ENCODE data around the gene EYS. TPM values are rescaled to one million over a fixed set of nuclear protein-coding genes. Genes with fewer than 3 reads are reported as not detected.

The EYS gene
- total RNA-seq, 6 experiments from 2014 or later: 0.18 TPM; not detected in 5

GRCh38 chr6:64696053-64696452 is 1011.0 kb downstream of the EYS start:
- DNase-seq: no peak
- Mint-ChIP-seq H3K4me1 (ENCODE audit: low read depth) (no peaks in the 10 kb centered on the region), H3K4me3 (no peak overlapping the region), H3K9me3 (peaks cover 43% of the 10 kb centered on the region), H3K27me3 (ENCODE audit: insufficient read depth) (no peaks in the 10 kb centered on the region; the same call in 1 of the 2 replicates), H3K27ac (no peak overlapping the region), H3K36me3 (ENCODE audit: low read depth) (peaks cover 4% of the 10 kb centered on the region; the same call in 1 of the 2 replicates)
- TF ChIP-seq CTCF (IDR thresholded peaks at IDR 0.05): no peak

DNA sequence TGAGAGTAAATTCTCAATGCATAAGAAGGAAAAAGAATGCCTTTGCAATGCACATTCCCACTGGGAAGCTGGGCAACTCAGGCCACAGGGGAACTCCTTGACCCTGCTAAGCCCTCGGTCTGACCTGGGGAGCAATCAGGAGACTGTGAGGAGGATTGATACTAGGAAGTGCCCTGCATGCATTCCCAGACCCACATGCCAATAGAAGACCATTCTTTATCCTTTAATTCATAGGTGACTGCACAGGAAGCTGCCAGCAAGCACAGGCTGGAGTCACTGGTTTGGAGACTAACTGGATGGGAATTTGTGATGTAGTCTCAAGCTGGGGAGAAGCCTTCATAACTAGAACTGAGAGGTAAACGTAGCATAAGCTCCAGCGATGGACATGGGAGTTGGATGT is 1012.7 kb downstream of the EYS start:
- H3K27me3 Mint-ChIP-seq (ENCODE audit: insufficient read depth): no peaks in the 10 kb centered on the region; the same call in 1 of the 2 replicates
- no peak overlapping the region for H3K4me3 Mint-ChIP-seq
- H3K27ac Mint-ChIP-seq: no peak overlapping the region
- peaks cover 4% of the 10 kb centered on the region; the same call in 1 of the 2 replicates for H3K36me3 Mint-ChIP-seq (ENCODE audit: low read depth)
- no peak for TF ChIP-seq CTCF (IDR thresholded peaks at IDR 0.05)
- peaks cover 35% of the 10 kb centered on the region for H3K9me3 Mint-ChIP-seq
- DNase-seq: no peak
- H3K4me1 Mint-ChIP-seq (ENCODE audit: low read depth): no peaks in the 10 kb centered on the region

- Mint-ChIP-seq H3K9me3 (peaks cover 20% of the 10 kb centered on the region), H3K4me3 (no peak overlapping the region), H3K36me3 (ENCODE audit: low read depth) (no peaks in the 10 kb centered on the region)
Observed at GRCh38 chr6:64691064-64691463, 1016.0 kb downstream of the EYS start.

DNA sequence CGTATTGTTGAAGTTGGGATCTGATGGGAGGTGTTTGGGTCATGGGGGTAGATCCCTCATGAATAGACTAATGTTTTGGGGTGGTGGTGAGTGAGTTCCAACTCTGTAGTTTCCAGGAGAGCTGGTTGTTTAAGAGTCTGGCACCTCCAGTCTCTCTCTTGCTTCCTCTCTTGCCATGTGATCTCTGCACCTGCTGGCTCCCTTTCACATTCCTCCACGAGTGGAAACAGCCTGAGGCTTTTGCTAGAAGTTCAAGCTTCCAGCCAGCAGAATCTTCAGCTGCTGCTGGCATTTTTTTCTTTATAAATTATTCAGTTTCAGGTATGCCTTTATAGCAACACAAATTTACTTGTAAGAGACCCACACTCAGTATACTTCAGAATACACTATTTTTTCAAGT is 1021.6 kb downstream of the EYS start:
- H3K4me1 Mint-ChIP-seq (ENCODE audit: low read depth): no peaks in the 10 kb centered on the region
- no peak for DNase-seq
- H3K4me3 Mint-ChIP-seq: no peak overlapping the region
- no peaks in the 10 kb centered on the region; the same call in 1 of the 2 replicates for H3K27me3 Mint-ChIP-seq (ENCODE audit: insufficient read depth)
- peaks cover 5% of the 10 kb centered on the region; the same call in 1 of the 2 replicates for H3K36me3 Mint-ChIP-seq (ENCODE audit: low read depth)
- H3K9me3 Mint-ChIP-seq: peaks cover 39% of the 10 kb centered on the region
- H3K27ac Mint-ChIP-seq: no peak overlapping the region
- no peak for TF ChIP-seq CTCF (IDR thresholded peaks at IDR 0.05)

More at GRCh38 chr6:64691064-64691463, 1016.0 kb downstream of the EYS start:
- TF ChIP-seq CTCF (IDR thresholded peaks at IDR 0.05): no peak
- no peak for DNase-seq
- H3K27ac Mint-ChIP-seq: no peak overlapping the region
- H3K27me3 Mint-ChIP-seq (ENCODE audit: insufficient read depth): no peaks in the 10 kb centered on the region; the same call in 1 of the 2 replicates
- H3K4me1 Mint-ChIP-seq (ENCODE audit: low read depth): no peaks in the 10 kb centered on the region

DNA sequence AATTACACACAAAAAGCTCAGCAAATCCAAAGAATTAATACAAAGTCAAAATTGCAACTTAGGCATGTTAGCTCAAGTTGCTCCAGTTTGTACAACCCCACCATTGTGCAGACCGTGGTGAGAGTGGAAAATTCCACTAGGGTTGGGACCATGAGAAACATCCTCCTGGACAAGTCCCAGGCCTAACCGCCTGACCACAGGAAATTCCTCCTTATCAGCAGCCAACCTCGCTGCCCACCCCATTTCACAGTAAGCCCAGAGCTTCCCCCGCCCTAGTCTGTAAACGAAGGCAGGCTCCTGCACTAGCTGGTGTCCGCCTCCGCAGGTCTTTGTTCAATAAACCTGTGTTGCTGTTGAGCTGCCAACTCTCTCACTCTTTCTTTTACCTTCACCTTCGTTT is 1023.3 kb downstream of the EYS start:
- peaks cover 43% of the 10 kb centered on the region for H3K9me3 Mint-ChIP-seq
- no peaks in the 10 kb centered on the region; the same call in 1 of the 2 replicates for H3K27me3 Mint-ChIP-seq (ENCODE audit: insufficient read depth)
- no peak overlapping the region for H3K27ac Mint-ChIP-seq
- H3K36me3 Mint-ChIP-seq (ENCODE audit: low read depth): peaks cover 5% of the 10 kb centered on the region; the same call in 1 of the 2 replicates
- no peaks in the 10 kb centered on the region for H3K4me1 Mint-ChIP-seq (ENCODE audit: low read depth)
- no peak overlapping the region for H3K4me3 Mint-ChIP-seq
- no peak for TF ChIP-seq CTCF (IDR thresholded peaks at IDR 0.05)
- no peak for DNase-seq

Measured in HFFc6 (cell line).